Fibroblast of skin of back (primary cell): Measurements from ENCODE around the gene PID1.
"Not testable (repeated sequence)": the region's sequence is repeated elsewhere in the genome, so short reads cannot be mapped to it uniquely, and the experiment has no call there.

ENCODE experiments used
- DNase-seq: peaks from one replicate; pipeline ENCODE4 v3.0.0-alpha.2; 2013

PID1 gene

DNA sequence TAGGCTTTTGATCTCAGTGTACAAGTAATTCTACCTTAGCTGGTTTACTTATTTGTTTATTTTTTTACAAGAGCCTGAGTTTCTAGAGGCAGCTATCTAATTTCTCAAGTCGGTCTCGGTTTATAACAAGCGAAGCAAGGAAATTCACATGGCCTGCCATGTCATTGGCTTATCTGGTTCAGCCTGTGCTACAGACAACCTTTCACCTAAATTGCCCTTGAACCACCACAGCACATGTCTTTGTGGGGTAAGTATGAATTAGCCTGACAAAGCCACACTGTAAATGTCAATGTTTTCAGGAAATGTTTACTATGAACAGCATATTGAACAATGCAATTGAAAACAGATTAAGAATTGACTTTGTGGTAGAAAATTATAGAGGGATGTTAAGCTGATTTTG is 167.1 kb downstream of the PID1 start:
- no peak for DNase-seq

DNA sequence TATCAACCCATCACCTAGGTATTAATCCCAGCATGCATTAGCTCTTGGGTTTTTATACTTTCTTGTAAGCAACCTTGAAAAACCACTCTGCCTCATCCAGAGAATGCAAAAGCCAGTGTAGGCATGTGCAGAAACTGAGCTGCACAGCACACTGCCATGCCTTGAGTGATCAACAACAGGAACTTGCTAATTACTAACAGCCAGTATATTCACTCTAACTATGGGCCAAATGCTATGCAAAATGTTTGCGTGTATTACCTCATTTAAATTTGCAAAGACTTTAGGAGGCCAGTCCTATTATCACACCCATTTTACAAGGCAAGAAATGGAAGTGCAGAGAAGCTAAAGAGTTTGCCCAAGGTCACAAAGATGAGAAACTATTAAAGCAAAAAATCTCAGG is 169.8 kb downstream of the PID1 start:
- no peak for DNase-seq

DNA sequence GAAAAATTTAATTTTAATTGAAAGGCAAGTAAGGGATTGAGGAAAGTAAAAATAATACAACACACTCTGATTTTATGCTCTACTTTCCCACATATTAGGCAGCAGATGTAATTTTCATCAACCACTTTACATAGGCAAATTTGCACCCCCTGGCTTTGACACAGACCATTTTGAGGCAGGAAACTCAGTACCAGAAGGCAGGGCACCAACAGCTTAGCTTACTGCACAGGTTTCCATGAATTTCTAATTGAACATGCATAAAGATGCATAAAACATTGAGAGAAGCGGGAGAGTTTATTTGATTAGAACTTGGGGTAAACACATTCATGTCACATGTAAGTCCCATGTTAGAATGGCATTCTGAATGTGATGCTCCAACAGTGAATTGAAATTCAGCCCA is 171.9 kb downstream of the PID1 start:
- no peak for DNase-seq

DNA sequence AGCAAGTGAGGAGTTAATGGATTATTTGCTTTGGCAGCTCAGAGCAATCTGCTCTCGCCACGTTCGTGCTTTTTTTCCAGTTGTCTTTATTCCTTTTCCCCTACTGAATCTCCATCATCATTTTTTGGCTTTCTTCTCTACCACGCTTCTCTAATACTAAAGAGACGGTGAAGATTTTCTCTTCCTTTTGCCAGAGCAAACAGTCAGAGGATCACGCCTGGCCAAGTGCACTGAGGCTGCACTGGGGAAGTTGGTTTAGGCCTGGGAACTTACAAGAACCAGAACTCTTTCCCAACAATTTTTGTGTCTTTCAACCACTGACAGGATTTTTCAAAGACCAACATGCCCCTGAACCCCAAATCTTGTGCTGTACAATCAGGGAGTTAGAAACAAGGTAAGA is 172.3 kb downstream of the PID1 start:
- DNase-seq: no peak

DNA sequence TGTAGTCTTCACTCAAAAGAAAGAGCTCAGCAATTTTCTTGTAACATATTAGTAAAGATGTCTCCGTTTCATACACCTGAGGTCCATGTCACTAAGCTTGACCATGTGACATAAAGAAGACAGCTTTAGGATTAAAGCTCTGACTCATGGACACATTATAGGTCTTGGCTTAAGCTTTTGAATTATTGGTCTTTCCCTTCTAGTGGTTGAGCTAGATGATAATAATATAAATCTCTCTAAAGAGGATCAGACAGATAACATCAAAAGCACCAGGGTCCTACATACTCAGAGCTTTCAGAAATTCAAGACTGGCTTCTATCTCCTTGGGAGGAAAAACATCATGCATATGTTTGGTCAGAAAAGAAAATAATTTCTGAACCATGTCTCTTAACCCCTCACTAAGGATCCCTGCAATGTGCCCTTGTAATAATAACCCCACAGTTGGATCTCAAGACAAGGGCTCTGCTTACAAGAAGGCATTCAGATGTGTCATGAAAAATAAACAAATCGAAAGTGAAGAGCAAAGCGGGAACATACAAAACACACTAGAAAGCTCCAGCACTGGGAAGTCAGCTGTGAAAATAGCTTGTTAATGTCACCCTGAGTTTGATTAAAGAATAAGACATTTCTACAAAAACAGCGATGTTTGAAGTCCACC is 174.5 kb downstream of the PID1 start:
- no peak for DNase-seq

DNA sequence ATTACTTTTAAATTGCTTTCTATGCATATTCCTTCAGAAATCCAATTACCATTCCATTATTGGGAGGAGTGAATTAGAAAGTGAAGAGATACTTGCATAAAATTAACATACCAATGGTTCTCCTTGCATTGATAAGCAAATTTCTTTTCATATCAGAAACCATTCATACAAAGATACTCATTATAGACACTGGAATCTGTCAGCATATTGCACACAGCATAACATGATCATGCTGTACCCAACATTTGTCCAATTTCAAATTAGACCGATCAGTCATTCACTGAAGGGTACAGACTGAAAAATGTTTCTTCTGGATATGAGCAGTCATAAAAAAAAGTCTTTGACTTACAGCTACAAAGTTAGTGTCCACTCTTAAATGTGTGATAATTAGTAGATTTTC is 175.6 kb downstream of the PID1 start:
- no peak for DNase-seq

DNA sequence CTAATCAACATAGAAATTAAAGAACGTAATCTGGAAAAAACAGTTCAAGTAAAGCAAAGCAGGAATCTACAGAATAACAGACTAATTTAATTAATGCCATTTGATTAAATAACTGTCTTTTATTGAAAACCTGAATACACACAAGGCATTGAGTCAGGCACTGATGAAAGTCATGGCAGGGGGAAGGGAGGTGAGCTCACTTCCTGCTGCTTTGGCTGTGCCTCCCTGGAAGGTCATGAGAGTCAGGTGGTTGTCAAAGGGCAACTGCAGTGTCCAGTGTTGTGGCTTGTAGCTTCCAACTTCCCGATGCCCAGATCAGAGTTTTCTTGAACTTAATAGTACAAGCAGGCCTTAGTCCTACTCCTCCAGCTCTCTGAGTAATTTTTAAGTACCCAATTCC is 180.9 kb downstream of the PID1 start:
- no peak for DNase-seq

DNA sequence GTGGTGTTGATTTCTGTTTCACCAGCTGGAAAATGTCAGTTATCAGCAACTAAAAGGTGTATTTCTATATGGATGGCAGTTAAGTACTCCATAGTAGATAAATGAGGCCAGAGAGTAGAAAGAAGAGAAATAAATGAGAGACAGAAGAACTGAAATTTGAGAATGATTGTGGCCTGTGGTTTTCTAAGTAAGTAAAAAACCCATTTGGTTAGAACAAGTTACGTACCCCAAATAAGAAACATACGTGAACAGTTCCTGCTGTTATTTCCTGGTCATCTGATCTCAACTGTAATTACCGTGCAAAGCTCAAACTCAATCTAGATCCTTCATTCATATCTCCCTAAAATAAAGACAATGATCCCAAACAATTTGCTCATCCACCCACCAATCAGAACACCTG is 181.3 kb downstream of the PID1 start:
- DNase-seq: no peak

DNA sequence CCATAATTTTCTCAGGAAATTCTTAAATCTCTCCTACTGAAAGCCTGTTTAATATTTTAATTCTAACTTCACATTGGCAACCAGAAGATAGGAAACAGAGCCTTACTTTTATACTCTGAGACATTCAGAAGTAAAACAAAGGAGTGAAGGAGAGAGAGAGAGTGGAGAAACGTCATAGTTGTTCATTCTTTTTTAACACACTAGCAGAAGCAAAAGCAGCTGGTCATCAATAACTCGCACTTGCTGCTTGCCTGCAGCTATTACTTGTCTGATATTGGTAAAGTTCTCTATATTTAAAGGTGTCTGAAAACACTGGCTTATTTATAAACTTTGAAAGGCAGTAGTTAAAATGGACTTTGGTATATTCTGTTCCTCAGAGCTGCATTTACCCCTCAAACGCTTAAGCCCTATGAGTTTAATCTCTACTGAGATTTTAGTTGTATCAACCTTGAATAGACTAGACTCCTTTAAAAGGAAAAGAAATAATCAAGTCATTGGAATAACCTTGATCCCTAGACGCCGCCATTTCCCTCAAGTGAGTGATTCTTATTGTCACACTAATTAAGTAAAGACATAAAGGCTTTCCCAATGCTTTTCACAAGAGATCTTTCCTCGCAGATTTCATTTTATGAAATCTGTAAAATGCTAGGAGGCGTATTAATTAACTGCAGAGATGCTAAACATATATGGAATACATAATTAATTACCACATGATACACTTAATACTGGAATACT is 182.0 kb downstream of the PID1 start:
- DNase-seq: no peak

DNA sequence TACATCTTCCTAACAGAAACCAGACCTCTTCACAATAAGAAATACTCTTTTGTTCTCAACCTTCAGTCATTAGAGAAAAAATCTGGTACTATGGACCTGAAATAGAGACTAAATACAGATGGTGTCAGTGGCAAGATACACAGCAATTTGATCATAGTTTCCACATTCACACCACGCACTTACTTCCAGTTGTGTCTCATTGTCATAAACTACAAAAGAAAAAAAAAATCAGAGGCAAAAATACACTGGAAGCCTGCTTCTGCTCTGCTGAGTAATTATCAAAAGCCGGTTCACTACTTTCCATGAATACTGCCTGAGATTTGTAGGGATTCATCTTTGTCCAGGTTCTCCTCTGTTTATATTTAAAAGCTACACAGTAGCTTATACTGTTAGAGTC is 182.6 kb downstream of the PID1 start:
- DNase-seq: no peak

DNA sequence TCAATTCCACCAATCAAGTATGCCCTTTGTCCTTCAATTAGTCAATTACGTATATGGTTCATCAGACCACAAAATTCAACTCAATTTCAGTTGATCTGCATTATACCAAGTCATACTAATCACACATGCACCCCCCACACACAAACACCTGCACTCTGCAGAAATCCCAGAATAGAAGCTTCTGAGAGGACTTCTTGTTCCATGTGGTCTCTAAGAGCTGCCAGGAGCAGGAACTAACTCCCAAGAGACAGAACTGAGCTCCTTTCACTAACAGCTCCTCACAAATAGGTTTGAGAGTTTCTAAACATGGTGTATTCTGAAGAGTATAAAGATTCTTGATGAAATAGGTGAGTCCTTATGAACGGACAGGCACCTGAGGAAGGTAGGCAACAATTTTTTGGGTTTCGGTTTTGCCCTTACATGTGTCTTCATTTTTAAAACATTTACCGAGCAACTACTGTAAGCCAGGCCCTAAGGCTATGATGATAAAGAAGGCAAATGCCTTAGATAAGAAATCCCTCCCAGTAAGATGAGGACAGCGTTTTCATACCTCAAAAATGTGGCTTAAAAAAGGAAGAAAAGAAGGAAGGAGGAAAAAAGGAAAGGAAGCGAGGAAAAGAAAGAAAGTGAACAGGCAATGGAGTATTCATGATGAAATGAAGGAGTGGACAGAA is 183.1 kb downstream of the PID1 start:
- no peak for DNase-seq

DNA sequence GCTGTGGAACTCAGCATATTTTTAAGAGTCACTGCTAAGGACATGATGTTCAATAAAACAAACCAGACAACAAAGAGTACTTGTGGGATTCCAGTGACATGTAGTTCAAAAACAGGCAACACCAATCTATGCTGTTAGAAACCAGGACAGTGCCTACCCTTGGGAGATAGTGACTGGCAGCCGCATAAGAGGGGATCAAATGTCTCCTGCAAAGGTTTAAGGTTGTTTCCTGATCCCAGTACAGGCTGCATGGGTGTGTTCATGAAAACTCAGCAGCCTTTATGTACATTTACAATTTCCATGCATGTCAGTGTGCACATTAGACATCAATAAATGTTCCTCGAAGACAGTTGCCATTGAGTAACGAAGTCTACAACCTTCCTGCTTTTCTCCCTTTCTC is 183.8 kb downstream of the PID1 start:
- no peak for DNase-seq

DNA sequence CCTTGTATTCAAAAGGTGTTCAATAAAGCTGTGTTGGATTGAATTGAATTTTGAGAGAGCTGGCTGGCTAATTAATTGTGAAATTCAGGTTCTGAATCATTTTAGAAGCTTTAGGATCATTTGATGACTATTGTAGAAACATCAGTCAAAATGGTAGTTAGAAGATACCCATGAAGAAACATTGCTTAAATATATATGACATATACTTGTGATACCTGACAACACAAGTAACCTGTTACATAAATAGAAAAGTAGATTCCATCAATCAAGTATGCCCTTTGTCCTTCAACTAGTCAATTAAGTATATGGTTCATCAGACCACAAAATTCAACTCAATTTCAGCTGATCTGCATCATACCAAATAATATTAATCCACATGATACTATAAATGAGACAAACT is 185.6 kb downstream of the PID1 start:
- no peak for DNase-seq

DNA sequence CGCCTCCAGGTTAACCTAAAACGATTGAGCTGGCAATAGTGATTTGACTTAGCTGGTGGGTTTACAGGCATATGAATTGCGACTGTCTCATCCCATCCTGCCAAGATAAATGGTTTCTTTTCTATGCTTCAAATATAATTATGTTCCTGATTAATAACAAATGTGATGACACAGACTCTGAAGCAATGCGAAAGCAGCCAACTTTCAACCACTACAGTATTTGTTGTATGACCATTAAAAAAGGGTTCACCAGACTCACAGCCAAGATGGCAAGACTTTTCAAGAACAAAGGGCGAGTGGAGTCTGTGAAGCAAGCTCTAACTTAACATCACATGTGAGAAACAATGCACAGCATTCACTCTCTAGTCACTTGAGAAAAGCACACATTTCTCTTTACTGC is 186.6 kb downstream of the PID1 start:
- no peak for DNase-seq

DNA sequence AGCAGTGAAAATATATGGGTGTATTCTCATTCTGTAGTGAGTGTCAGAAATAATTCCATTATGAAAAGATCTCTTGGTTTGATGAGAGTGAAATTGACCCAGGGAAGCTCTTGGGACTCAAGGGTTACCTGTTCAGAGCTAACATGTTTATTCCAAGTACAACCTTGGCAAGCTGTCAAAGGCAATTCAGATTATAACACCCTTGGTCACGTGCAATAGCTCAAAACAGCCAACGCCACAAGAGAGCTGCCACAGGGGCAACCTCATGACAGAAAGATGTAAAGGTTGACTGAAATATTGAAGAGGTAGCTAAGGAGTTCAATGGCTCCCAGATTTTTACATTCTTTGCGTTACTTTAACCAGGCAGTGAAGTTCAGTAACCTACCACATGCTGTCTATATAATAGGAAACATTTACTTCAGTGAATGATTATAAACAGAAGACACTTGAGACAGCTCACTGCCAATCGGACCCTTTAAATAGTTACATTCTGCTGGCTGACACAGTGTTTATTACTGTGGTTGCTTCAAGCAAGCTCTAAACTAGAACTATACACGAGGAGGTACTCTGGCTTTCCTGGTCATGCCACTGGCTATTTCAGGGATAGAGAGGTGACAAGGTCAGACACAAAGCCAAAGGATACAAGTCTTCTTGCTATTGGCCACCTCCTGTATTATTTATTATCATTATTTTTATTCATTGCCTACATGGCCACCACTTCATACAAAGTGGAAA is 187.3 kb downstream of the PID1 start:
- DNase-seq: no peak

DNA sequence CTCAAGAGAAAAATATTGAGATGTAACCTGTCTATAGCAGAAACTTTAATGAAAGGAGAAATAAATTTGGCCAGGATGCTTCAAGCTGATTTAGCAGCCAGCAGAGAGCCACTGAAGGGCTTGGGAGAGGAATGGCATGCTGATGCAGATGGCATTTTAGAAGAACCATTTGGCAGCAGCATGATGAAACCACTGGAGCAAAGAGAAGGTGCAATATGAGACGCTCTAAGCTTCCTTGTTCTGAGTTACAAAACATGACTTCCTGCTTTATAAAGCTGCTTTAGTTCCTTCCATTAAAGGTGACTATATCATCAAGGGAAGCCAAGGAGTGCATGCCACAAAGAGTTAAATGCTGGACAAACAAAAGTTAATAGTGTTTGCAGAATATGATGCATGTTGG is 189.7 kb downstream of the PID1 start:
- no peak for DNase-seq

DNA sequence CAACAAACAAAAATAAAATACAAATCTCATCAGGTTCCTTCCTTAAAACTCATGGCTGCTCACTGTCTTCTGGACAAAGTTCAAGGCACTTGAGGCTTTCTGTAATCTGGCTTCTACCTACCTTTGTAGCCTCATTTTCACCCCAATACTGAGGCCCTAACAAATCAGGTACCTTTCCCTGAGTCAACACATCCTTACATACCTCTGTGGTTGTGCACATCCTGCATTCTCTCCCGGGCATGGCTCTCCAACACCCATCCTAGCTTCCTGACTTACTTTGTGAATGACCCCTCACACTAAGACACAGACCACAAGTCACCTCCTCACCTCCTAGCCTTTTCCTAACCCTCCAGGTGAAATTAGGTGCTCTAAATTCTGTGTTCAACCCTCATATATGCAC is 190.9 kb downstream of the PID1 start:
- DNase-seq: no peak

DNA sequence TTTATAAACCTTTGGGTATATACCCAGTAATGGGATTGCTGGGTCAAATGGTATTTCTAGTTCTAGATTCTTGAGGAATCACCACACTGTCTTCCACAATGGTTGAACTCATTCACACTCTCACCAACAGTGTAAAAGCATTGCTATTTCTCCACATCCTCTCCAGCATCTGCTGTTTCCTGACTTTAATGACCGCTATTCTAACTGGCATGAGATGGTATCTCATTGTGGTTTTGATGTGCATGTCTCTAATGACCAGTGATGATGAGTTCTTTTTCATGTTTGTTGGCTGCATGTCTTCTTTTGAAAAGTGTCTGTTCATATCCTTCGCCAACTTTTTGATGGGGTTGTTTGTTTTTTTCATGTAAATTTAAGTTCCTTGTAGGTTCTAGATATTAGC is 194.2 kb downstream of the PID1 start:
- not testable (repeated sequence) for DNase-seq

DNA sequence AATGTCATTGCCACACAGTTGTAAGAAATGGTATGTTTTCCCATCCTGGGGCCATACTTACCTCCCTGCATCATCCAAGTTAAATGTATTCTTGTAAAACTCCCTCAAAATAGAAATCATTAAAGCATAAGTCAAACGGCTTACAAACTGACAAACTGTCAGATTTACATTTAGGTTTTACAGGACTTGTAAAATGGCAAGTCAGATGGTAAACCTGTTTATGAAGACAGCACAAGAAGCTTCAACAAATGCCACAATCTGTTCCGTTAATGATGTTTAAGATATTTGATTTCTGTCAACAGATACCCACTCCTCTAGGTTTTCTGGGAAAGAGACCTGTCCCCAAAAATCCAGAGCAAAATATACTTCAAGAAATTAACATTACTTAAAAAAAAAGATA is 197.2 kb downstream of the PID1 start:
- no peak for DNase-seq

DNA sequence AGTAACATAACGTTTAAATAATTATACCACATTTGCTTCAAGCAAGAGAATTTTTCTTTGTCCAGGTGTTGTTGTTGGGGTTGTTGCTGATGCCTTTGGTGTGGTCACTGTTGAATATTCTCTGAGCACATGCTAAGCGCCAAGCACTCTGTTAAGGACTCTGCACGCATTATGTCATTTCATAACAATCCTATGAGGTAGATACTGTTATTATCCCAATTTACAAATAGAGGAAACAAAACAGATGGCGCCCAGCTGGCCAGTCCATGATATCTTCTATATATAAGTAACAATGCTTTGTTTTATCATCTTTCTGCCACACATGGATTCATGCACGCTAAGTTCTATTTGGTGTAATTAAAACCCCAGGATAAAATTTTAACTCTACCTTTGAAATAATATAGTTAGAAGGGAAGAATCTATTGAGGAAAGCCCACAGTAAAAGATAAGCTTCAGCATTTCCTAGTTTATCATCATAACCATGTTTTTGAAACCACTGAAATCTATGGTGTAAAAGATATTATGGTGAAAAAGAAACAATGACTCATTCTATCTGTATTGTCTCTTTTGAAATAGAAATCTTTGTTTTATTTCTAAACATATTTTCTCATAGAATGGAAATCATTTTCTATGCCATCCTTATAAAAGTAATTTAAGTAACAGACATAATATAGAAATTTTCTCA is 199.7 kb downstream of the PID1 start:
- DNase-seq: peak; percentile 1

DNA sequence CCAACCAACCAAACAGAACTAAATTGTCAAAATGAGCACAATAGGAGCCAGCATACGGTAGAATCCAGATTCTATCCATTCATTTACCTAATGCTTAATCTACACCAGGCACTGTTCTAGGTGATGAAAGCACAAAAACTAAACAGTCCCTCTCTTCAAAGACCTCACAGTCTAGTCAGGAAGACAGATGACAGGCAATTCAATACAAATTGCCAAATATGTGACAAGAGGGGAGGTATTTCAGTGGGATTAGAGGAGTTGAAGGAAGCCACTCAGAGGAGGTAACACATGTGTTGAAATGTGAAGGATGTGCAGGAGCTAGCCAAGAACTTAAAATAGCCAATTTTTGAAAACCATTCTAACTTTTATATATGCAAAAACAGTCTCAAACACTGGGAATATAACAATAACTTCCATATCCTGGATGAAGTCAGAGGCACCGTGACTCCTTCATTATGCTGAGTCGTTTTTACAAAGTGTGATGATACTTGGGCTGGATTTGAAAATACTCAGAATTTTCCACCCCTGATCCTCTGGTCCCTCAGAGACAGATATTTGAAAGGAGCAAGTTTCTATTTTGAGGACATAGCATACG is 204.9 kb downstream of the PID1 start:
- DNase-seq: no peak

DNA sequence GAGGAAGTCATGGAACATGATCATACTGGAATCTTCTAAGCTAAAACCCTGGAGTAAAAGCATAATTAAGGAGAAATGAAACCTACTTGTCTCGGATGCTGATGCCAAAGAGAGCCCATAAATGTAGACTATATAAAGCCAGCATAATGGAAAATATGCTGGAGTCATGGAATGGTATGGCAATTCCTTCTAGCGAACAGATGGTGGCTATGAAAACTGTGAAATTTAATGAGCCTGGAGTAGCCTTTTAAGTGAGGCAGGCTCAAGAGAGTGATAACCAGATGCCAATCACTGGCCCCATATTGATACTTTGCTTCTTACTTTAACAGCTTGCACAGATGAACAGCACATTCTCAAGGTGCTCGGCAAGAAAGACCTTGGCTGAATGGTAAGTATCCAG is 206.3 kb downstream of the PID1 start:
- DNase-seq: no peak
